ENCODE measurements around the gene OTUB2.

DNA sequence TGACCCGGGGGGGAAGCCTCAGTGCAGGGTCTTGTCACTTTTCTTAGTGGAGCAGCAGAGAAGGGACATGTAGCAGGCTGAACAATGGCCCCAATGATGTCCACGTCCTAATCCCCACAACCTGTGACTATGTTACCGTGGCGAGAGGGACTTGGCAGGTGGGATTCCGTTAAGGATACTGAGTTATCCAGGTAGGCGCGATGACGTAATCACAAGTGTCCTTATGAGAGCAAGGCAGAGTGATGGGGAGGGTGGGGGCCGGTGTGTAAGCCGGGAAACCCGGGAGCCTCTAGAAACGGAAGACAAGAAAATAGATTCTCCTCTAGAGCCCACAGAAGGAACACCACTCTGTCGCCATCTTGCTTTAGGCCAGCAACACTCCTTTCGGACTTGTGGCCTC lies 4.4 kb downstream of the OTUB2 start:
- TF ChIP-seq, protein P1, sequence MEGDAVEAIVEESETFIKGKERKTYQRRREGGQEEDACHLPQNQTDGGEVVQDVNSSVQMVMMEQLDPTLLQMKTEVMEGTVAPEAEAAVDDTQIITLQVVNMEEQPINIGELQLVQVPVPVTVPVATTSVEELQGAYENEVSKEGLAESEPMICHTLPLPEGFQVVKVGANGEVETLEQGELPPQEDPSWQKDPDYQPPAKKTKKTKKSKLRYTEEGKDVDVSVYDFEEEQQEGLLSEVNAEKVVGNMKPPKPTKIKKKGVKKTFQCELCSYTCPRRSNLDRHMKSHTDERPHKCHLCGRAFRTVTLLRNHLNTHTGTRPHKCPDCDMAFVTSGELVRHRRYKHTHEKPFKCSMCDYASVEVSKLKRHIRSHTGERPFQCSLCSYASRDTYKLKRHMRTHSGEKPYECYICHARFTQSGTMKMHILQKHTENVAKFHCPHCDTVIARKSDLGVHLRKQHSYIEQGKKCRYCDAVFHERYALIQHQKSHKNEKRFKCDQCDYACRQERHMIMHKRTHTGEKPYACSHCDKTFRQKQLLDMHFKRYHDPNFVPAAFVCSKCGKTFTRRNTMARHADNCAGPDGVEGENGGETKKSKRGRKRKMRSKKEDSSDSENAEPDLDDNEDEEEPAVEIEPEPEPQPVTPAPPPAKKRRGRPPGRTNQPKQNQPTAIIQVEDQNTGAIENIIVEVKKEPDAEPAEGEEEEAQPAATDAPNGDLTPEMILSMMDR (IDR thresholded peaks at IDR 0.05): no peak
- TF ChIP-seq EZH2 (IDR thresholded peaks at IDR 0.05) (no peak), EZH2phosphoT487 (IDR thresholded peaks at IDR 0.05) (no peak)
